ENCODE results near the gene TFDP1.
"Not testable (repeated sequence)": the region's sequence is repeated elsewhere in the genome, so short reads cannot be mapped to it uniquely, and the experiment has no call there.

The TFDP1 gene

DNA sequence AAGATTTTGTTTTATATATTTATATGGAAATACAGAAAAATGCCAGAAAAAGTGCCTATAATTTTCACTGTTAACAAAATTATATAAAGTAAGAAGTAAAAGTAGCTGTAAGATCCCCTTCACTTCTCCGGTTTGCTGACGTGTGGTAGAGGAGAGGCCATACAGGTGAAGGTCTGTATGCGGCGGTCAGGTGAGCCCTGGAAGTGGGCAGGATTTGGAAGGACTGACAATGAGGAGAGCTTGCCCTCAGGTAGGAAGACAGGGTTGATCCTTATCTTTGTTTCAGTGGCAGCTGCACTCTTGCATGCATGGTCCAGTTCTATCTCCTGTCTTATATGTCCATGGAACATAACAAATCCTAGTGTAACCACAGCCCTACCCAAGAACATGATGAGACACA, 16.9 kb upstream of the TFDP1 start:
- DNase-seq (ENCODE audit: low read depth, low spot score) = no peak

DNA sequence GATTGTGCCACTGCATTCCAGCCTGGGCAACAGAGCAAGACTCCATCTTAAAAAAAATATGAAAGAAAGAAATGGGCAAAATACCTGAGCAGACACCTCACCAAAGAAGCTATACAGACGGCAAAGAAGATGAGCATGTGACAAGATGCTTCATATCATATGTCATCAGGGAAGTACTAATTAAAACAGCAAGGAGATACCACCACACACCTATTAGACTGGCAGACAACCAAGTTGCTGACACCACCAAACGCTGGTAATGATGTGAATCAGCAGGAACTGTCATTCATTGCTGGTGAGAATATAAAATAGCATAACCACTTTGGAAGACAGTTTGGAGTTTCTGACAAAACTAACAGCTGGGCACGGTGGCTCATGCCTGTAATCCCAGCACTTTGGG, 11.5 kb upstream of the TFDP1 start:
- no peak for DNase-seq (ENCODE audit: low read depth, low spot score)

DNA sequence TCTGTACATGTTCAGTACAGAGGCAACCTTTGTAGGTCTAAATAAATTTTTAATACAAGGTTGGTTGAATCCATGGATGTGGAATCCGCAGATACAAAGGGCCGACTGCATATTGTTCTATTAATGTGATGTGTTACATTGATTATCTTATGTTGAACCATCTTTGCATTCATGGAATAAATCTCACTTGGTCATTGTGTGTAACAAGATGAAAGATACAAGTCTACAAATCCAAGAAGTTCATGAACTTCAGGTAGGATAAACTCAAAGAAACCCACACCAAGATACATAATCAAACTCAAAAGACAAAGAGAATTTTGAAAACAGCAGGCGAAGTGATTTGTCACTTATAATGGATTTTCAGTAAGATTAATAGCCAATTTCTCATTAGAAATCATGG, 8.0 kb upstream of the TFDP1 start:
- DNase-seq (ENCODE audit: low read depth, low spot score) = no peak

- no peak for DNase-seq (ENCODE audit: low read depth, low spot score)
These were observed 6.6 kb upstream of the TFDP1 start for GRCh38 chr13:113577881-113578435.

GRCh38 chr13:113579686-113580085, 4.9 kb upstream of the TFDP1 start:
- DNase-seq (ENCODE audit: low read depth, low spot score) = no peak

DNA sequence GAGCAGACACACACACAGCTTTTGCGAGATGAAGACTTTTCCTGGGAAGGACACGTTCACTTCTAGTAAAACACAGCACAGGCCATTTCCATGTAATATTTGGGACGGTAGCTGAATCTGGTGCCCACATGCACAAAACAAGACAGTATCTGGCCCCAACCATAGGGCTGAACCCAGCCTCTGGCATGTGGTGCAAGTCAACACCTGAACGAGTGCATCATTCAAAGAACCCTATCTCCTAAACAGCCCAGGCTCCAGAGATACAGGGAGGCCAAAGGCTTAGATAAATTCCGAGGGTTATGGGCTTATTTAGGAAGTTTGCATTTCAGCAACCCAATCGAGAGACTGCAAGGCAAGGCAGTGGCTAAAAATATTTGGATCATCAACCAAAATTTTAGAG, 2.7 kb upstream of the TFDP1 start:
- no peak for DNase-seq (ENCODE audit: low read depth, low spot score)

- DNase-seq (ENCODE audit: low read depth, low spot score) = no peak
These were observed 1.5 kb upstream of the TFDP1 start for GRCh38 chr13:113582841-113583631.

DNA sequence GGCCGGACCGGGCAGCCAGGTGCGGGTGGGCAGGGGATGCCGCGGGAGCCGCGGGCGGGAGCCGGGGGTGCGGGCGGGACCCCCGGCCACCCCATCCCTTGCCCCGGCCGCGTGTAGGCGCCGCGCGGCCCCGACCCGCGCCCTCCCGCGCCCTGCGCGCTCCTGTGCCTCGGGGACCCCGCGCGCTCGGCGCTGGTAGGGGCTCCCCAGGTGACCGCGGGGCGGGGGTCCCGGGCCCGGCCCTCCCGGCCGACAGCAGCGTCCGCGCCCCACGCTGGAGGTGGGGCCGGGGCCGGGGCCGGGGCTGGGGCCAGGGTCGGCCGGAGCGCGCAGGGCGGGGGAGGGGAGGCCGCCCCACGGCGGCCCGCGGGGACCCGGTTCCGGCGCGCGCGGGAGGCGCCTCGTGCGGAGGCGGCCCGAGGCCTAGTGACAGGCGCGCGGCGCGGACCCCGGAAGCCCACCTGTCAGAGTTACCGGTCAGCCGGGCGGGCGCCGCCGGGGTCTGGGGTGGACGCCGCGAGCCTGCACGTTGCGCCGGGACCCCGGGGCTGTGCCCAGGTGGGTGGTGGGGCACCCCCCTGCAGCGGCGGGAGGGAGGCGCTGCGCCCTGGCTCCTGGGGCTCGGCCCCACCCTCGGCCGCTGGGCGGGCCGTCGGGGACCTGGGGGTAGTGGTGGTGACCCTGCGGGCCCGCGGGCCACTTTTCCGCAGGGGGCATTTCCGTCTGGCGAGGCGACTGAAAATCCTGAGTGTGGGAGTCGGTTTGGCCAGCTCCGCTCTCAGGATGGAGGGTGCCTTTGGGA, 518 bp downstream of the TFDP1 start:
- no peak for DNase-seq (ENCODE audit: low read depth, low spot score)

- DNase-seq (ENCODE audit: low read depth, low spot score) = no peak
These were observed 1.3 kb downstream of the TFDP1 start for GRCh38 chr13:113585896-113586295.

DNA sequence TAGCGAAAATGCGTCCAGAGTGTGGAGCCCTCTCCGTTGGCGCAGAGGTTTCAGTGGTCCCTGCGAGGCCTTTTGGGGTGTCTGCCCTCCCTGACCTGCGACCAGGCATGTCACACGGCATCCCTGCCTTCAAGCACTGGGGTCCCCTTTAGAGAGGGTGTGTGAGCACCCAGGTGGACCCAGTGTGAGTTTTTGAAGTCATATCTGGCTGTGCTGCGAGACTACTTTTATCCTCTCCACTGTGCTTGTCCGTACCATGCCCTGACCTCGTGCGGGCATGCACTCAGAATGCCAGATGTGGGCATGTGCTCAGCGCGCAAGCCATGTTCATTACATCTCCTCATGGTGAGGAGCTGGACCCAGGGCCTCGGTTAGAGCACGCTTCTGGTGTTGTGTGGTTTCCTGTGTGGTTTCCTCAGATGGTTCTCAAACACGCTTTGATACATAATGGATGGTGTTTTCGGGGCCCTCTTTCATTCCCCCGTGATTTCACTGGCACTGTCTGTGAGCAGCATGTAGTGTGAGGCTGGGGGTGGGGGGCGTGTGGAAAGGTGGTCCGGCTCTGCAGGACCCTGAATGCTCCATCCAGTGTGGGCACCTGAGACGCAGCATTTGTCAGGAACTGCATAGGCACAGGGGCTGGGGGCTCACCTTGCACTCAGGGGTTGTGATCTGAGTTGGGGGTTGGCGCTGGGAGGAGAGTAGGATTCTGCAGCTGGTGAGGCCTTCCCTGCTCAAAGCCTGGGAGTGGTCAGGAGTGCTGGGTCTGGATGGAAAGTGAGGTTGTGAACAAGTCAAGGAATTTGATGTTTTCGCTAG, 2.3 kb downstream of the TFDP1 start:
- DNase-seq (ENCODE audit: low read depth, low spot score) = no peak

DNA sequence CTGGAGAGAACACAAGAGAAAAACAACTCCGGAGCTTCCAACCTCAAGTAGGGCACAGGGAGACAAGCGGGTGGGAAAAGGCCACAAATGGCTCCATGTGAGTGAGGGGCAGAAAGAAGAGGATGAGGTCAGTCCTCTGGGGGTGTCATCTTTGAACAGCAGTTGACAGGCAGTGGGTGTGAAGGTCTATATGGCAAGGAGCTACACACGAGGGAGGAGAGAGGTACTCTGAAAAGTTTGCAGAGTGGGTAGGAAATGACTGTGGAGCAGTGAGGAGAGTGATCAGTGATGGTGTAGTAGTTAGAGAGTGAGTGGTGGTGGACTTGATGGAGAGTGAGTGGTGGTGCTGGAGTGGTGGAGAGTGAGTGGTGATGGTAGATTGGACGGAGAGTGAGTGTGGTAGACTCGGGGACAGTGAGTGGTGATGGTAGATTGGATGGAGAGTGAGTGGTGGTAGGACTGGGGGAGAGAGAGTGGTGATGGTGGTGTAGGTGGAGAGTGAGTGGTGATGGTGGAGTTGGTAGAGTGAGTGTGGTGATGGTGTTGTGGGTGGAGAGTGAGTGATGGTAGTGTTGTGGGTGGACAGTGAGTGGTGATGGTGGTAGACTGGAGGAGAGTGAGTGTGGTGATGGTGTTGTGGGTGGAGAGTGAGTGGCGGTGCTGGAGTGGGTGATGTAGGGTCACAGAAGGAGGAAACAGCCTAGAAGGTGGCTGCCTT, 4.0 kb downstream of the TFDP1 start:
- no peak for DNase-seq (ENCODE audit: low read depth, low spot score)

GRCh38 chr13:113589251-113589960, 4.9 kb downstream of the TFDP1 start:
- DNase-seq (ENCODE audit: low read depth, low spot score) = no peak

DNA sequence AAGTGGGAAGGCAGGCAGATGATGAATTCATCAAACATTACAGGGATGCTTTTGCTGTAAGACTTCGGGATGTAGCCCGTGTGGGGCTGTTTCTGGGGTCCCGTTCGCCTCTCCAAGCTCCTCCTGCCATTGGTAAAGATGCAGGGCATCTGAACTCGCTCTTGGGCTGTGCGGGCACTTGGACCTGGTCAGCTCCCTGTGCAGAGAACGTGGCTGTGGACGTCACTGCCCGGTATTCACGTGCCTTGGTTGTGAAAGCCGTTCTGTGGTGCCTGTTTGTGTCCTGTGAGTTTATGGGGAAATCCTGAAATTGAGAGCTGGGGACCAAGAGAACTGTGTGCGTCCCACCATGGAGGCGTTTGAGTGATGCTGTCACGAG, 5.4 kb downstream of the TFDP1 start:
- no peak for DNase-seq (ENCODE audit: low read depth, low spot score)

DNA sequence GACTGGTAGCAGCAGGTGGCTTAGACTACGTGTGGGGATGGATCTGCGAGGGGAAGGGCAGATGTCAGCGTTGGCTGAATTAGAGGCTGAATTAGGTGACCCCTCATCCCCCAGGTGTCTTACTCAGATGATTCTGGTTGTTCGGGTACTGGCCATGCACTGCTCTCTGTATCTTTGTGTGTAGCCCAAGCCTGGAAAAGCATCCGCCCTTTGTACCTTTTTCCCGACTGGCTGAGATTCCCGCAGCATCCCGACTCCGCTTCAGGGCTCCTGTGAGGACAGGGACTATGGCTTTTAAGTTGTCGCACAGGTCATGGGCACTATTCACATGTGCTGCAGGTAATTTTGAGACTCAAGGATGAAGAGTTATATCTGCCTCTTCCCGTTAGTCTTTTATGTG, 7.2 kb downstream of the TFDP1 start:
- DNase-seq (ENCODE audit: low read depth, low spot score) = no peak

- no peak for DNase-seq (ENCODE audit: low read depth, low spot score)
These were observed 8.0 kb downstream of the TFDP1 start for GRCh38 chr13:113592571-113592970.

DNA sequence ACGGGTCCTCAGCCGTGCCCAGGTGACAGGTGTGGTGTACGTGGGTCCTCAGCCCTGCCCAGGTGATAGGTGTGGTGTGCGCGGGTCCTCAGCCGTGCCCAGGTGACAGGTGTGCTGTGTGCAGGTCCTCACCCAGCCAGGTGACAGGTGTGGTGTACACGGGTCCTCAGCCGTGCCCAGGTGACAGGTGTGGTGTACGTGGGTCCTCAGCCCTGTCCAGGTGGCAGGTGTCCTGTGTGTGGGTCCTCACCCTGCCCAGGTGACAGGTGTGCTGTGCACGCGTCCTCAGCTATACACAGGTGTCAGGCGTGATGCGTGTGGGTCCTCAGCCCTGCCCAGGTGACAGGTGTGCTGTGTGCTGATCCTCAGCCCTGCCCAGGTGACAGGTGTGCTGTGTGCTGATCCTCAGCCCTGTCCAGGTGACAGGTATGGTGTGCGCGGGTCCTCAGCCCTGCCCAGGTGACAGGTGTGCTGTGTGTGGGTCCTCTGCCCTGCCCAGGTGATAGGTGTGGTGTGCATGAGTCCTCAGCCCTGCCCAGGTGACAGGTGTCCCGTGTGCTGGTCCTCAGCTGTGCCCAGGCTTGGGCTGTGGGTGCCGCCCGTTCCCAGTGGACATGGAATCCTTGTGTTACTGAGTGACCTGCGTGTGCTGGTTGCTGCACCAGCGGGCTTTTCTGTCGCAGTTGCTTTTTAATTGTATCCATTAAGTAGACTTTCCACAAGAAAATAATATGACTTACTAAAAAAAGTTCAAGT, 9.7 kb downstream of the TFDP1 start:
- DNase-seq (ENCODE audit: low read depth, low spot score) = not testable (repeated sequence)

DNA sequence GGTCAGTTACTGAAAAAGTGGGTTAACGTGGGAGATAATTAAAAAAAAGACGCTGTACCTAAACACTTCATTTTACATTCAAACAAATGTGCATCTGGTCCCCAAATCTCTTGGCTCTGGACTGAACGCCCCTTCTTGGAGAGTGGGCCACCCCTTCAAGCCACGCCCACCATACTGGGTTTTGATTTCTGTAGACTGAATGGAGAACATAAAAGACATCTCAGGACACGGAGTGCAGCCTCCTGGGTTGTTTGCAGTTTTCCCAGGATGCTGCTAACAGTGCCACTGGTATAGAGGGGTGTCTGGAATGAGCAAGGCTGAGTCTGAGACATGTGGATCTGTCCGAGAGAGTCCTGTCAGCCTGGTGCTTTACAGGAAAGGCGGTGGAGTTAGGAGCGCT, 10.6 kb downstream of the TFDP1 start:
- DNase-seq (ENCODE audit: low read depth, low spot score) = no peak

DNA sequence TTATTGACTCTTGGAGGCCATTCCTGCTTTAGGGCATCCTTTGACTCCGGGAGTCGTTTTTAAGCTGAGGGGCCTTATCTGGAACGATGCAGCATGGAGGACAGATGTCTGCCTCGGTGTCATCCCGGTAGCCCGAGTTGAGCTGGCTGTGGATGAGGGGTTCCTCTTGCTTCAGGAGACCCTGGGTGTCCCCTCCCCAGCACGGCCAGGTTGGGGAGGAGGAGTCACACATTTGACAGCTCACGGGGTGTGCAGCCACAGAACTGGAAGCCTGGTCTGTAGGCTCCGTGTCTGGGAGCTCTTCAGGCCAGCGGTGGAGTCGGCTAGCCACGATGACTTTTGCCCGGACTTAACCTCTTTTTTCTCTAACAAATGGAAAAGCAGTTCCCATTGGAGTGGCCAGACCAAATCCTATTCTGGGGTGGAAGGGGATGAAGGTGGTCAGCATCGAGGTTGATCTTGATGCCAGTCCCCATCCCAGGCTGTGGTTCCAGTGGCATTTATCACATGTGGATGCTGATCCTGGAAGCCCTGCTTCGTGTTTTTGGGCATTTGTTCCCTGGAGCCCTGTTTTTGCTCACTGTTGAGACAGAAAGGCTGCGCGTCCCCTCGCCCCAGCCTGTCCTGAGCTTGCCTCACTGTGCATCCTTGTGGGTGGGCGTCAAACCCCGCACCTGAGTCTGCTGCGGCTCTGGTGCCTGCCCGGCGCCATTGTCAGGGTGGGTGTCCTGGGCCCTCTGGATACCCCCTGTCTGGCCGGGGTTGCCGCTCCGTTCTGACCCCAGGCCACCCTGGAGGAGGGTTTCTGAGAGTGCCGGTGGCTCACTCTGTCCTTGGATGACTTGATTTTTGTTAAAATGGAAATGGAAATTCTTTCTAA, 12.0 kb downstream of the TFDP1 start:
- DNase-seq (ENCODE audit: low read depth, low spot score) = no peak
